Mesenchymal stem cell (in vitro differentiated cells and primary cell): Measurements from ENCODE around the gene ASTN2.

Source experiments
- DNase-seq: peaks from one replicate; pipeline ENCODE4 v3.0.0-alpha.2; 2013
- H2AFZ ChIP-seq: one replicate; pipeline ENCODE4 v1.6.1; 2013; ENCODE audit warnings: low read depth, mild to moderate bottlenecking, control low read depth, inconsistent platforms, low read length, moderate library complexity
- H2AK5ac ChIP-seq: 2 replicates; pipeline ENCODE4 v1.6.1; 2013; ENCODE audit warnings: low read length, moderate library complexity, mild to moderate bottlenecking, inconsistent platforms; ENCODE audit not compliant: severe bottlenecking
- H2BK120ac ChIP-seq: one replicate; pipeline ENCODE4 v1.6.1; 2013; ENCODE audit warnings: low read depth, mild to moderate bottlenecking, inconsistent platforms, low read length, moderate library complexity
- H2BK12ac ChIP-seq, 2 experiments: one replicate each; pipeline ENCODE4 v1.6.1; 2013; ENCODE audit warnings: inconsistent platforms in 2 of 2, low read length in 2 of 2, mild to moderate bottlenecking in 2 of 2, moderate library complexity in 2 of 2, control low read depth in 1 of 2
- H2BK15ac ChIP-seq: one replicate; pipeline ENCODE4 v1.6.1; 2013; ENCODE audit warnings: mild to moderate bottlenecking, low read depth, inconsistent platforms; ENCODE audit not compliant: poor library complexity, severe bottlenecking
- H2BK5ac ChIP-seq: 2 replicates; pipeline ENCODE4 v1.6.1; 2013; ENCODE audit warnings: low read depth, mild to moderate bottlenecking, low read length, control low read depth, inconsistent platforms; ENCODE audit not compliant: poor library complexity, severe bottlenecking
- H3K14ac ChIP-seq, 2 experiments: one replicate each; pipeline ENCODE4 v1.6.1; 2013; ENCODE audit warnings: inconsistent platforms in 2 of 2, low read length in 2 of 2, control low read depth in 1 of 2, mild to moderate bottlenecking in 1 of 2, moderate library complexity in 1 of 2
- H3K18ac ChIP-seq, 2 experiments: one replicate each; pipeline ENCODE4 v1.6.1; 2013; ENCODE audit warnings: inconsistent platforms in 2 of 2, low read length in 2 of 2, control low read depth in 1 of 2, low read depth in 1 of 2, mild to moderate bottlenecking in 1 of 2
- H3K23ac ChIP-seq, 2 experiments: one replicate each; pipeline ENCODE4 v1.6.1; 2013; ENCODE audit warnings: inconsistent platforms in 2 of 2, low read length in 2 of 2, mild to moderate bottlenecking in 2 of 2, moderate library complexity in 2 of 2, control low read depth in 1 of 2
- H3K27ac ChIP-seq: 2 replicates; pipeline ENCODE4 v1.5.1; 2013; ENCODE audit warnings: mild to moderate bottlenecking, moderate library complexity, low read length, control low read depth, inconsistent platforms; ENCODE audit not compliant: poor library complexity, severe bottlenecking
- H3K27me3 ChIP-seq, 2 experiments: 2 replicates each; pipeline versions ENCODE4 v1.6.1 to v1.7.0; 2013; ENCODE audit warnings: low read length in 2 of 2, mild to moderate bottlenecking in 2 of 2, moderate library complexity in 2 of 2, control low read depth in 1 of 2, inconsistent platforms in 1 of 2; ENCODE audit not compliant: control insufficient read depth in 1 of 2, insufficient read depth in 1 of 2
- H3K36me3 ChIP-seq, 2 experiments: 2 replicates each; pipeline versions ENCODE4 v1.6.1 to v1.7.0; 2013; ENCODE audit warnings: low read length in 2 of 2, control low read depth in 1 of 2, inconsistent platforms in 1 of 2, low read depth in 1 of 2, mild to moderate bottlenecking in 1 of 2; ENCODE audit not compliant: insufficient read depth in 2 of 2, control insufficient read depth in 1 of 2
- H3K4ac ChIP-seq, 2 experiments: one replicate each; pipeline ENCODE4 v1.6.1; 2013; ENCODE audit warnings: inconsistent platforms in 2 of 2, low read length in 2 of 2, mild to moderate bottlenecking in 2 of 2, moderate library complexity in 2 of 2, control low read depth in 1 of 2, low read depth in 1 of 2
- H3K4me1 ChIP-seq: 2 replicates; pipeline ENCODE4 v1.6.1; 2013; ENCODE audit warnings: low read depth, low read length, control low read depth; ENCODE audit not compliant: control insufficient read depth, insufficient read depth
- H3K4me2 ChIP-seq: 2 replicates; pipeline ENCODE4 v1.6.1; 2013; ENCODE audit warnings: low read length, mild to moderate bottlenecking, inconsistent platforms; ENCODE audit not compliant: poor library complexity, severe bottlenecking
- H3K4me3 ChIP-seq, 2 experiments: 2 replicates each; pipeline versions ENCODE4 v1.5.1 to v1.7.0; 2013; ENCODE audit warnings: low read length in 2 of 2, mild to moderate bottlenecking in 2 of 2, control low read depth in 1 of 2, low read depth in 1 of 2; ENCODE audit not compliant: insufficient read depth in 1 of 2
- H3K79me1 ChIP-seq: replicated peaks from 2 replicates; pipeline ENCODE4 v1.6.1; 2013; ENCODE audit warnings: mild to moderate bottlenecking, control low read depth, low read length, inconsistent platforms; ENCODE audit not compliant: poor library complexity, severe bottlenecking
- H3K9ac ChIP-seq: 2 replicates; pipeline ENCODE4 v1.7.0; 2013; ENCODE audit warnings: mild to moderate bottlenecking, low read length, moderate library complexity
- H3K9me3 ChIP-seq: 2 replicates; pipeline ENCODE4 v1.7.0; 2013; ENCODE audit warnings: mild to moderate bottlenecking, low read length; ENCODE audit not compliant: control insufficient read depth
- H4K8ac ChIP-seq: one replicate; pipeline ENCODE4 v1.6.1; 2013; ENCODE audit warnings: inconsistent platforms, mild to moderate bottlenecking, low read length, moderate library complexity
- H4K91ac ChIP-seq: one replicate; pipeline ENCODE4 v1.6.1; 2013; ENCODE audit warnings: mild to moderate bottlenecking, low read length, inconsistent platforms
- WGBS: methylation state at CpG from one replicate; pipeline ENCODE4 v1.1.7; 2013; ENCODE audit warnings: mixed read lengths; 5-methylcytosine and 5-hydroxymethylcytosine counted together

The ASTN2 gene

DNA sequence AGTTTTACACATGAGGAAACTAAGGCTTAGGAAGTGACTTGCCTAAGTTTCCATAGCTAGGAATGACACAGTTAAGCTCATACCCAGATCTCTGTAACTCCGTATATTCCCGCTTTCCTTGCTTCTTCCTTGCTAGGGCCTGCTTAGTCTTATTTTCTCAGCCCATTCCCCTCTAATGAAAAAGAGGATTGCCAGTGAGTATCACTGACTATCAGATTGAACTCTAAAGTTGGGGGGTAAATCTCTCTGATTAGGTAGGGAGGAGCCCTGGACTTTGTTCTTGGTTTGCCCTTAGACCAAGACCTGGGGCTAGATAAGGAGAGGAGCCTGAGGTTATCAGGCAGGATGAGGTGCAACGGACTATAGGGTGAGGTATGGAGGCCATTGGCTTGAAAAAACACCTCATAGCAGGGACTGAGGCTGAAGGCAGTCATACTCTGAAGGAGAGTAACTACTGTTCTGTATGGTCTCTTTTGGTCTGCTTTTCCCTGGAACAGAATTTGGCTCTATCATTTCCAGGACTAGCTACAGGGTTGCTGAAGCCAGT is 725.3 kb downstream of the ASTN2 start:
- H3K23ac ChIP-seq: peak overlapping the region in 1 of 2 experiments; percentile 37
- 83% methylated on average over 2 of the region's 3 CpGs for WGBS
- H4K91ac ChIP-seq: no peak overlapping the region
- H3K27me3 ChIP-seq: no peaks in the 10 kb centered on the region
- H2BK120ac ChIP-seq: no peak overlapping the region
- no peak overlapping the region for H3K9ac ChIP-seq
- H3K36me3 ChIP-seq: peaks cover 0 to 11% of the 10 kb centered on the region in 2 experiments
- peaks cover 12% of the 10 kb centered on the region for H3K4me1 ChIP-seq
- H2AK5ac ChIP-seq: peak overlapping the region; percentile 79
- no peak overlapping the region for H4K8ac ChIP-seq
- H2AFZ ChIP-seq: no peak overlapping the region
- no peak overlapping the region for H3K4me2 ChIP-seq
- no peak overlapping the region for H3K18ac ChIP-seq
- no peaks in the 10 kb centered on the region for H3K9me3 ChIP-seq
- no peak overlapping the region for H3K4ac ChIP-seq
- H3K79me1 ChIP-seq: peaks cover 5% of the 10 kb centered on the region
- no peak overlapping the region for H3K14ac ChIP-seq
- DNase-seq: no peak
- no peak overlapping the region for H2BK5ac ChIP-seq
- H2BK12ac ChIP-seq: no peak overlapping the region
- H3K27ac ChIP-seq: no peak overlapping the region
- no peak overlapping the region for H3K4me3 ChIP-seq
- H2BK15ac ChIP-seq: no peak overlapping the region

DNA sequence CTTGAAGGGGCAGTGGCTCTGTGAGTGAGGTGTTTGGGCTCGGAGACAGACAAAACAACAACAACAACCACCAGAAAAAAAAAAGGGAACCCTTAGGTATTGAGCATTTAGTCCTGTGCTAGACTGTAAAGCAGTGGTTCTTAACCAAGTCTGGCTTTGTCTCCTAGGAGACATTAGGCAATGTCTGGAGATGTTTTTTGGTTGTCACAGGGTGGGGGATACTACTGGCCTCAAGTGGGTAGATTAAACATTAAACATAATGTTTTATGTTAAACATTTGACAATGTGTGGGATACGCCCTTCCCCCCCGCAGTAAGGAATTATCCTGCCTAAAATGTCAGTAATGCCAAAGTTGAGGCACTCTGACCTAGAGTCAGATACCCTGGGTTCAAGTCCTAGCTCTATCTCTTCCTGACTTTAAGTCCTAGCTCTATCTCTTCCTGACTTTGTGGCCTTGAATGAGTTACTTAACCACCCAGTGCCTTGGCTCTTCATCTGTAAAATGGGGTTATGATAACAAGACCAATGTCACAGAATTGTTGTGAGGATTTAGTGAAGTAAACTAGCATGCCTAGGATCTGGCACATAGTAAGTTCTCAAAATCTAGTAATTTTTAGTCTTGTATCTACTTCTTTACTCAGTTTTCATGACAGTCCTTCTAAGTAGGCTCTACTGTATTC is 725.9 kb downstream of the ASTN2 start:
- Histone ChIP-seq H3K27me3 (no peaks in the 10 kb centered on the region), H3K4me2 (peak overlapping the region; percentile 46), H3K4me3 (peak overlapping the region in 1 of 2 experiments; percentile 90), H2BK120ac (no peak overlapping the region), H2AFZ (no peak overlapping the region), H2BK5ac (no peak overlapping the region), H3K79me1 (peaks cover 5% of the 10 kb centered on the region), H3K18ac (no peak overlapping the region), H3K9ac (peak overlapping the region; percentile 92), H4K8ac (no peak overlapping the region), H2BK15ac (no peak overlapping the region), H2BK12ac (no peak overlapping the region), H3K9me3 (no peaks in the 10 kb centered on the region), H3K4ac (no peak overlapping the region), H3K36me3 (peaks cover 0 to 11% of the 10 kb centered on the region in 2 experiments), H3K14ac (no peak overlapping the region), H3K23ac (no peak overlapping the region), H2AK5ac (peak overlapping the region; percentile 73), H4K91ac (no peak overlapping the region), H3K4me1 (peaks cover 11% of the 10 kb centered on the region), H3K27ac (peak overlapping the region; percentile 13)
- DNase-seq: no peak
- WGBS: 98% methylated on average over 2 of the region's 3 CpGs

DNA sequence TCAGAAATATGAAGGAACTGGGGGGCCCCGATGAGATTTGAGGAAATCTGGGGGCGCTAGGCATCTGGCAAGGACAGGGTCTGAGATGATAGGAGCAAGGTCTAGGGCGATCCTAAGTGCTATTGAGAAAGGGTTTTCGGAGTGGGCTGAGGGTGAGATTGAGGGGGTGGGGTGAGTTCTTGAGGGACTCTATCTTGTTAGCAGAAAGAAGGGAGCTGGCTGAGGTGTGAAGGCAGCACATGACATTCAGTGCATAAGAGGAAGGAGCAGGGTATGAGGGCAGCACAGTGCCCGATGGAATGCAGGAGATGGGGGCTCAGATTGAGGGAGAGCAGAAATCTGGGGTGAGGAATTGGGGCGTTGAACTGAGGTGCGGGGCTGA is 727.1 kb downstream of the ASTN2 start:
- peak overlapping the region; percentile 63 for H2BK15ac ChIP-seq
- peak overlapping the region in 1 of 2 experiments; percentile 87 for H3K14ac ChIP-seq
- H3K36me3 ChIP-seq: peaks cover 0 to 11% of the 10 kb centered on the region in 2 experiments
- H3K27ac ChIP-seq: peak overlapping the region; percentile 40
- peaks cover 5% of the 10 kb centered on the region for H3K79me1 ChIP-seq
- H2AFZ ChIP-seq: no peak overlapping the region
- H2BK5ac ChIP-seq: peak overlapping the region; percentile 90
- H3K9ac ChIP-seq: peak overlapping the region; percentile 92
- H3K27me3 ChIP-seq: no peaks in the 10 kb centered on the region
- H3K4me2 ChIP-seq: peak overlapping the region; percentile 46
- no peak overlapping the region for H4K8ac ChIP-seq
- H2BK120ac ChIP-seq: peak overlapping the region; percentile 73
- H2AK5ac ChIP-seq: peak overlapping the region; percentile 93
- H3K18ac ChIP-seq: peak overlapping the region; percentile 67 to 72
- peak overlapping the region; percentile 90 for H4K91ac ChIP-seq
- peak overlapping the region in 1 of 2 experiments; percentile 96 for H3K4ac ChIP-seq
- H3K23ac ChIP-seq: no peak overlapping the region
- DNase-seq: no peak
- WGBS: 45% methylated on average over 7 of the region's 7 CpGs
- peaks cover 9% of the 10 kb centered on the region for H3K9me3 ChIP-seq
- H2BK12ac ChIP-seq: peak overlapping the region in 1 of 2 experiments; percentile 14
- H3K4me3 ChIP-seq: peak overlapping the region; percentile 90 to 92
- H3K4me1 ChIP-seq: peaks cover 8% of the 10 kb centered on the region

GRCh38 chr9:116687074-116687753 is 727.6 kb downstream of the ASTN2 start, which contains the start of gene TRIM32:
TSS of gene TRIM32 (plus strand) at chr9:116687305. CDS start at chr9:116697743, 10,438 bp downstream.
- Histone ChIP-seq H2AFZ (peak within 1 kb of the TSS; percentile 68), H2BK15ac (peak within 1 kb of the TSS; percentile 97), H3K4me1 (peaks cover 8% of the 10 kb centered on the region)

More at GRCh38 chr9:116687074-116687753, 727.6 kb downstream of the ASTN2 start, which contains the start of gene TRIM32:
- peak within 1 kb of the TSS in 1 of 2 experiments; percentile 87 for H3K14ac ChIP-seq
- H2BK120ac ChIP-seq: peak within 1 kb of the TSS; percentile 96
- peak within 1 kb of the TSS; percentile 93 for H2AK5ac ChIP-seq
- peaks cover 9% of the 10 kb centered on the region for H3K9me3 ChIP-seq
- peak within 1 kb of the TSS; percentile 8 to 14 for H2BK12ac ChIP-seq
- H3K23ac ChIP-seq: no peak within 1 kb of the TSS
- peaks cover 0 to 11% of the 10 kb centered on the region in 2 experiments for H3K36me3 ChIP-seq
- H2BK5ac ChIP-seq: peak within 1 kb of the TSS; percentile 90
- peaks cover 5% of the 10 kb centered on the region for H3K79me1 ChIP-seq
- peak within 1 kb of the TSS; percentile 59 for H3K4me2 ChIP-seq
- peak within 1 kb of the TSS; percentile 40 for H3K27ac ChIP-seq
- H4K91ac ChIP-seq: peak within 1 kb of the TSS; percentile 90
- under 1% methylated on average over 50 of the region's 54 CpGs for WGBS
- H4K8ac ChIP-seq: peak within 1 kb of the TSS; percentile 98
- peak; percentile 89 for DNase-seq
- no peaks in the 10 kb centered on the region for H3K27me3 ChIP-seq
- H3K4ac ChIP-seq: peak within 1 kb of the TSS in 1 of 2 experiments; percentile 96
- H3K4me3 ChIP-seq: peak within 1 kb of the TSS; percentile 90 to 92
- H3K9ac ChIP-seq: peak within 1 kb of the TSS; percentile 92
- peak within 1 kb of the TSS; percentile 87 to 98 for H3K18ac ChIP-seq
